ENCODE data around the gene CDKAL1. TPM values are rescaled to one million over a fixed set of nuclear protein-coding genes. Genes with fewer than 3 reads are reported as not detected.

CDKAL1 gene
- total RNA-seq, 4 donors from 2014 or later, result 24.7 to 32.8 (median 29.8) TPM

GRCh38 chr6:21181866-21182265, 647.6 kb downstream of the CDKAL1 start:
- 92 to 98% methylated on average over 1 of the region's 1 CpG for WGBS, 2 donors
- DNase-seq, result no peak
- no peaks in the 10 kb centered on the region for H3K9me3 ChIP-seq
- H3K36me3 ChIP-seq, result no peaks in the 10 kb centered on the region
- TF ChIP-seq, protein P1, sequence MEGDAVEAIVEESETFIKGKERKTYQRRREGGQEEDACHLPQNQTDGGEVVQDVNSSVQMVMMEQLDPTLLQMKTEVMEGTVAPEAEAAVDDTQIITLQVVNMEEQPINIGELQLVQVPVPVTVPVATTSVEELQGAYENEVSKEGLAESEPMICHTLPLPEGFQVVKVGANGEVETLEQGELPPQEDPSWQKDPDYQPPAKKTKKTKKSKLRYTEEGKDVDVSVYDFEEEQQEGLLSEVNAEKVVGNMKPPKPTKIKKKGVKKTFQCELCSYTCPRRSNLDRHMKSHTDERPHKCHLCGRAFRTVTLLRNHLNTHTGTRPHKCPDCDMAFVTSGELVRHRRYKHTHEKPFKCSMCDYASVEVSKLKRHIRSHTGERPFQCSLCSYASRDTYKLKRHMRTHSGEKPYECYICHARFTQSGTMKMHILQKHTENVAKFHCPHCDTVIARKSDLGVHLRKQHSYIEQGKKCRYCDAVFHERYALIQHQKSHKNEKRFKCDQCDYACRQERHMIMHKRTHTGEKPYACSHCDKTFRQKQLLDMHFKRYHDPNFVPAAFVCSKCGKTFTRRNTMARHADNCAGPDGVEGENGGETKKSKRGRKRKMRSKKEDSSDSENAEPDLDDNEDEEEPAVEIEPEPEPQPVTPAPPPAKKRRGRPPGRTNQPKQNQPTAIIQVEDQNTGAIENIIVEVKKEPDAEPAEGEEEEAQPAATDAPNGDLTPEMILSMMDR (IDR thresholded peaks at IDR 0.05), result no peak
- no peak for TF ChIP-seq POLR2A (IDR thresholded peaks at IDR 0.05)
- H3K4me1 ChIP-seq, result no peaks in the 10 kb centered on the region
- H3K27me3 ChIP-seq, result no peaks in the 10 kb centered on the region
- intact Hi-C loops (cut with DNase I), result no loop called here
- H3K27ac ChIP-seq, result no peak overlapping the region
- H3K4me3 ChIP-seq (replicated peaks in 1 of 3), result no peak overlapping the region

- no peaks in the 10 kb centered on the region for H3K9me3 ChIP-seq
- intact Hi-C loops (cut with DNase I), result no loop called here
- H3K36me3 ChIP-seq, result no peaks in the 10 kb centered on the region
- no peaks in the 10 kb centered on the region for H3K27me3 ChIP-seq
- no peak overlapping the region for H3K4me3 ChIP-seq (replicated peaks in 1 of 3)
- no peak for TF ChIP-seq POLR2A (IDR thresholded peaks at IDR 0.05)
- TF ChIP-seq, protein P1 (IDR thresholded peaks at IDR 0.05), result no peak
- H3K27ac ChIP-seq, result no peak overlapping the region
- DNase-seq, result no peak
- no peaks in the 10 kb centered on the region for H3K4me1 ChIP-seq
Measured at GRCh38 chr6:21182589-21182988, 648.3 kb downstream of the CDKAL1 start.

GRCh38 chr6:21185861-21186478, 651.7 kb downstream of the CDKAL1 start:
- no peak for DNase-seq
- Histone ChIP-seq H3K4me1 (no peaks in the 10 kb centered on the region), H3K9me3 (no peaks in the 10 kb centered on the region), H3K4me3 (replicated peaks in 1 of 3) (no peak overlapping the region), H3K36me3 (no peaks in the 10 kb centered on the region), H3K27ac (no peak overlapping the region), H3K27me3 (no peaks in the 10 kb centered on the region)
- TF ChIP-seq POLR2A (IDR thresholded peaks at IDR 0.05), result no peak
- WGBS, 2 donors, result 52 to 59% methylated on average over 4 of the region's 4 CpGs
- intact Hi-C loops (cut with DNase I), result no loop called here

GRCh38 chr6:21186479-21187055, 652.3 kb downstream of the CDKAL1 start:
- Histone ChIP-seq H3K27ac (no peak overlapping the region), H3K27me3 (no peaks in the 10 kb centered on the region), H3K4me1 (no peaks in the 10 kb centered on the region), H3K36me3 (no peaks in the 10 kb centered on the region), H3K4me3 (replicated peaks in 1 of 3) (no peak overlapping the region), H3K9me3 (no peaks in the 10 kb centered on the region)
- TF ChIP-seq, protein P1 (IDR thresholded peaks at IDR 0.05), result no peak
- no peak for TF ChIP-seq POLR2A (IDR thresholded peaks at IDR 0.05)
- WGBS, 2 donors, result 43 to 45% methylated on average over 2 of the region's 2 CpGs
- intact Hi-C loops (cut with DNase I), result no loop called here
- DNase-seq, result no peak

DNA sequence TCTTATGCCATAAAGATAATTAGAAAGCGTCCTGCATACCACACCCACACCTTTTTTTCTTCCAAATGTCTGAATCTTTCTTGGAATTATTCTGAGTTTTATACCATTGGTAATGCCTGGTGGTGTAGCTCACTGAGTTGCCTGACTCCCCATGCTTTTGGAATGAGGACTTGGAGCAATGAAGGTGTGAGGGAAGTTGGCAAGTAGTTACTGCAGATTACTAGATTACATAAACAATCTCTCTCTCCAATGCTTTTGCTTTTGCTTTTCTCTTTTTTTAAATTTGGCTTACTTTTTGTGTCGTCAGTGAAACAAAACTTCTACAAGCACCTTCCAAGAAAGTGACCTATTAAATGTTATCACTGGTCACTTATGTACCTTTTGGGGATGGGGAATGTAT, 653.2 kb downstream of the CDKAL1 start:
- DNase-seq, result no peak
- 68 to 81% methylated on average over 2 of the region's 2 CpGs for WGBS, 2 donors
- H3K4me1 ChIP-seq, result no peaks in the 10 kb centered on the region
- intact Hi-C loops (cut with DNase I), result no loop called here
- TF ChIP-seq POLR2A (IDR thresholded peaks at IDR 0.05), result no peak
- TF ChIP-seq, protein P1 (IDR thresholded peaks at IDR 0.05), result no peak
- no peak overlapping the region for H3K4me3 ChIP-seq (replicated peaks in 1 of 3)
- H3K27ac ChIP-seq, result no peak overlapping the region
- no peaks in the 10 kb centered on the region for H3K36me3 ChIP-seq
- no peaks in the 10 kb centered on the region for H3K9me3 ChIP-seq
- no peaks in the 10 kb centered on the region for H3K27me3 ChIP-seq
